NOMO-1 treated with DMSO at 0.1 percent for 48 hours (cell line): ENCODE results near the gene SETX.

Experiments
- DNase-seq: peaks from one replicate; lab custom pipeline; 2025; ENCODE audit not compliant: unreplicated experiment; lab: John Stamatoyannopoulos, UW

SETX gene

DNA sequence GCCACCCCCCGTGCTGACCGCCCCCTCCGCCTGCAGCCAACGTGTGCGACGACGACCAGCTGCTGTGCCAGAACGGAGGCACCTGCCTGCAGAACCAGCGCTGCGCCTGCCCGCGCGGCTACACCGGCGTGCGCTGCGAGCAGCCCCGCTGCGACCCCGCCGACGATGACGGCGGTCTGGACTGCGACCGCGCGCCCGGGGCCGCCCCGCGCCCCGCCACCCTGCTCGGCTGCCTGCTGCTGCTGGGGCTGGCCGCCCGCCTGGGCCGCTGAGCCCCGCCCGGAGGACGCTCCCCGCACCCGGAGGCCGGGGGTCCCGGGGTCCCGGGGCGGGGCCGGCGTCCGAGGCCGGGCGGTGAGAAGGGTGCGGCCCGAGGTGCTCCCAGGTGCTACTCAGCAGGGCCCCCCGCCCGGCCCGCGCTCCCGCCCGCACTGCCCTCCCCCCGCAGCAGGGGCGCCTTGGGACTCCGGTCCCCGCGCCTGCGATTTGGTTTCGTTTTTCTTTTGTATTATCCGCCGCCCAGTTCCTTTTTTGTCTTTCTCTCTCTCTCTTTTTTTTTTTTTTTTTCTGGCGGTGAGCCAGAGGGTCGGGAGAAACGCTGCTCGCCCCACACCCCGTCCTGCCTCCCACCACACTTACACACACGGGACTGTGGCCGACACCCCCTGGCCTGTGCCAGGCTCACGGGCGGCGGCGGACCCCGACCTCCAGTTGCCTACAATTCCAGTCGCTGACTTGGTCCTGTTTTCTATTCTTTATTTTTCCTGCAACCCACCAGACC lies 112.8 kb downstream of the SETX start:
- DNase-seq = peak; percentile 43

DNA sequence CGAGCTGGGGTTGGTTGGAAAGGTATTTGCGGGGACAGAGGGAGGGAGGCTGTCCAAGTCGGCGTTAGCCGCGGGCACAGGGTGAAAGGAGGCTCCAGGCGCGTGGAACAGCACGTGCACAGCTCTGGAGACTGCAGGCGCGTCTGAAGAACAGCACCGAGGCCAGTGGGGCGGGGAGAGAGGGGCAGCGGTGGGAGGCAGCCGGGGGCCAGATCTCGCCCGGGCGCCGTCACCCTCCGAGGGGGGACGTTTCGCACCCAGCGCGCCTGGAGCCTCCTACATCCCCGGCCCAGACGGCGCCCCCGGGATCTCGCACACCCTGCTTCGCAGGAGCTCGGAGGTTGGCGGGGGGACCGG lies 113.3 kb downstream of the SETX start:
- DNase-seq = no peak

DNA sequence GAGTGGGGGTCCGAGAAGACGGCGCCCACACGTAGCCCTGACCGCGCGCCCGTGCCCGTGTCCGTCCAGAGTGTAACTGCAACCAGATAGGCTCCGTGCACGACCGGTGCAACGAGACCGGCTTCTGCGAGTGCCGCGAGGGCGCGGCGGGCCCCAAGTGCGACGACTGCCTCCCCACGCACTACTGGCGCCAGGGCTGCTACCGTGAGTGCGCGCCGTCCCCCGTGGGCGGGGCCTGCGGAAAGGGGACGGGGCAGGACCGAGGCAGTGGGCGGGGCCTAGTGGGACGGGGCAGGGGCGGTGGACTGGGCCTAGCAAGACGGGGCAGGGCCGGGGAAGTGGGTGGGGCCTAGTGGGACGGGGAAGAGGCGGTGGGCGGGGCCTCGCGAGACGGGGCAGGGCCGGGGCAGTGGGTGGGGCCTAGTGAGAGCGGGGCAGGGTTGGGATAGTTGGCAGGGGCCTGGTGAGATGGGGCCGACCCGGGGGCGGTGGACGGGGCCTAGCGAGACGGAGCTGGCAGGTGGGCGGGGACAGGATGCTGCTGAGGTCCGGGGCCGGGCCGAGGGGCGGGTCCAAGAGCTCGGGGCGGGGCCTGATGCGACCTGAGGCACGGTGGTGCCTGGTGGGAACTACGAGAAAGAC lies 113.8 kb downstream of the SETX start:
- peak; percentile 97 for DNase-seq

DNA sequence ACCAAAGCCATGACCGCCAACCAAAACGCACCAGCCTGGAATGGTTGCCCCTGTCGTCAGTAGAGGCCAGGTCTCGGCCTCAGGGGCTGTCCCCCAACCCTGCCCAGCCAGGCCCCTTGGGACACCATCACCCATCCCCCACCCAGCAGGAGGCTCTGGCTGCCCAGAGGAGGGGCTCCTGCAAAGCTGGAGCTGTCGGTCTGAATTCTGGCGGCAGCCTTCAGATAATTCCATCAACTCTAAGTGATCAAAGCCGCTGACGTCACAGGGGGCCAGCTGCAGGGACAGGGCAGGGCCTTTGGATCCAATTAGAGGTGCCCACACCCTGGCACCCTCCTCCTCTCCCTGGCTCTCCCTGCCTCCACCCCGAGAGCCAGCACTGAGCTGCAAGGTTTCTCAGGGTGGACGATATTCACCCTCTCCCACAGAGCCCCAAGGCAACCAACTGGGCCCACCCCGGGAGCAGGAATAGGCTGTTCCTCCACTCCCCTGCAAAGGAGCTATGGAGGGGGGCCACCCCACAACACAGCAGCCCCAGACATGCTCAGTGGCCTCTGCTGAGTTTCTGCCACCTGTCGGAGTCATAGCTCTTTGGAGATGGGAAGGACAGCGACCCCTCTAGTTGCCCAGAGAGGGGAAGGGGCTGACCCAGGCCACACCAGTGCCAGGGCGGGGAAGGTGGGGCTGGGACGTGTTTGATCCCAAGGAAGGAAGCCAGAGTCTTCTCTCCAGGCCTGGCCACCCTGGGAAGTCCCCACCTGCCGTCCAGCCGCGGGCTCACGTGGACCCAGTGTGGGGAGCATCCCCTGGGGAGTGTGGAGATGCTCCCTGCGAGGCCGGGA lies 114.6 kb downstream of the SETX start:
- no peak for DNase-seq

DNA sequence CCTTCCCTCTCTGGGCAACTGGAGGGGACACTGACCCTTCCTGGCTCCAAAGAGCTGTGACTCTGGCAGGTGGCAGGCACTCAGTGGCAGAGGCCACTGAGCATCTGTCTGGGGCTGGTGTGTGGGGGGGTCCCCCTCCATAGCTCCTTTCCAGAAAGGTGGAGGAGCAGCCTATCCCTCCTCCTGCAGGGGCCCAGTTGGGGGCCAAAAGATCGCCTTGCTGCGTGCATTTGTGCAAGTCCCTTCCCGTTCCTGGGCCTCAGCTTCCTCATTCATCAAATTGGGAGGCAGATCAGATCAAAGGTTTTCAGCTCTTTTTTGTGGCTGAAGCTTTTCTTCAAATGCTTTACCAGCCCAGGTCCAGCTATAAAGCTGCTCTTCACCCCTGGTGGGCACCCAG lies 115.3 kb downstream of the SETX start:
- peak; percentile 44 for DNase-seq

DNA sequence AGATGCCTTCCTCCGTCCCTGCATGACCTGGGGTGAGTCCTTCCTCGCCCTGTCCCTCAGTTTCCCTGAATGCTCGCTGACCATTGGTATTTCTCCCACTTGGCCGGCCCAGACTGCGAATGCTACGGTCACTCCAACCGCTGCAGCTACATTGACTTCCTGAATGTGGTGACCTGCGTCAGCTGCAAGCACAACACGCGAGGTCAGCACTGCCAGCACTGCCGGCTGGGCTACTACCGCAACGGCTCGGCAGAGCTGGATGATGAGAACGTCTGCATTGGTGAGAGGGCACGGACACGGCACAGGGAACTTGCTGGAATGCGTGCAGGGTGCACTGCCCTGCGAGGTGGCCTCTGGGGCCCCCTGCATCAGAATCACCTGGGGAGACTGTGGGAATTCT lies 115.8 kb downstream of the SETX start:
- peak; percentile 14 for DNase-seq

DNA sequence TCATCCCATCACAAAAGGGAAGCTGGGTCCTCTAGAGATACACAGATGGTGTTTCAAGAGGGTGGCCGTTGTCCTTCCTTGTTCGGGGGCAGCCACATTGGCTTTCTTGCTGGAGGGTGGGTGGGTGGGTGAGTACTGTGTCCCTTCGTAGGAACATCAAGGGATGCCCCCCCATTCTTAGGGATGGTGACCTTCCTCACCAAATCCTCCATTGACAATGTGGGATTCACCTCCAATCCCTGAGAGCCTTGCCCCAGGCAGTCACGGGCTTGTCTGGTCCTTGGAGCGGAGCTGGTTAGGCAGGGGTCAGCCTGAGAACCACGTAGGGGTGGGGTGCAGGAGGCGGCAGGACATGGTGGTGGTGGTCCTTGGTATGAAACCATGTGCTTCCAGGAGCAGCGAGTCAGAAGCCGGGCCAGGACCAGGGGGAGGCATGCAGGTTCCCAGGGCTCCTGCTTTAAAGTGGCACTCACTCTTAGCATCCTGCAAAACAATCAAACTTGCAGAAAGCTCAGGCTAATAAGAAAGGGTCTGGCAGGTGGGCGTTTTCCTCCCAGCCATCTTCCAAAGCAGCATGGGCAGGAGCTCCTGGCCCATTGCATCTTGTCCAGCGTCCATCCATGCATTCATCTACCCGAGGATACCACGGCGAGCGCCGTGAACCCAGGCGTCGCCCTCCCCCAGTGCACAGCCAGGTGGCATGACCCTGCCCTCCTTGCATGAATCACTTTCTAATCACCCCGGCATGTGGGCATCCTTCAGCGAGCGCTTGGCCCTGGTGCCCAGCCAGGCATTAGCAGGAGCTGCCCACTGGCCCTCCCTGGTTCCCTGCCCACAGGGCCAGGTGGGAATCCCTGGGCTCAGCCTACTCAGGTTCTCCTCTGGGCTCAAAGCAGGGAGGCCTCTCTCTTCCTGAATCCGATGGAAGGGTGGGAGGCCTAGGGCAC lies 116.5 kb downstream of the SETX start:
- DNase-seq = no peak

DNA sequence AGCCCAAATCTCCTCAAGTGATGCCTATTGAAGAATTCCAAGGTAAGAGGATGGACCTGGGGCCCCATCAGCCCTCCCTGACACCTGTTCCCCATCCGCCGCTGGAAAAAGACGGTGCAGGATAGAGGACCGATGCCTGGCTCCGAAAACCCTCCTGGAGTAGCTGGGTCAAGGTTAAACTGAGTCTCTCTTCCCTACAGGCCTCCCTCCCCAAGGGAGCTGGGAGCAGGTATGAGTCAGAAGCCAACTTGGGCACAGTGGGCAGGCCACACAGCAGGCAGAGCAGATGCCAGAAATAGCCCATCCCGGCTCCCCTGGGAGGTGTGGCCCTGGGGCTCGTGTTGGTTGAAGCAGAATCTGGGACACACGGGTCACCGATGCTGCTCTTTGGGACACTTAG lies 117.3 kb downstream of the SETX start:
- DNase-seq = no peak

DNA sequence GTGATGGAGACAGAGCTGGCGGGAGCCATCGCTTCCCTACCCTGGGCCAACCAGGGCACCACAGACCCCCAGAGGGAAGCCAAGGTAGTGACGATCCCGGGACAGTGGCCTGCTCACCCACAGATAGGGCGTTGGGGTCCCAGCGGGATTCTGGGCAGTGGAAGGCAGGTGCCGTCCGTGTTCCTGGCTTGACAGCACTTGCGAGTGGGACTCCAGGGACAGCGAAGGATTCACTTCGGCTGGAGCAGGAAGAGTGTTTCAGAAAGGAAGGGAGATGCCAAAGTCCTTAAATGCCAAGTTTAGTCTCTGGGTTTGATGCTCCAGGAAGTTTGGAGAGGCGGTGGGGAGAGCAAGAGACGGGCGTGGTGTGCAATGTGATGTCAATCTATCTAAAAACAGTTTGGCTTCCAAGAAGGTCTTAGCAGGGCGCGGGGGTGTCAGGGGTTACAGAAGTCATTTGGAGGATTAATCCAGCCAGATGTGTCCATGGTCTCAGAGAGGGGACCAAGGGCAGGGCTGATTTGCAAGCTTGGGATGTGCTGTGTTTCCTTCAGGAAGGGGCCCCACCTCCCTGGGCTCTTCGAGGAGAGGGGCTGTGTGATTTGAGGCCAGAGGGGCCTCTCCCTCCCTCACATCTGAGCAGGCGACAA lies 118.0 kb downstream of the SETX start:
- no peak for DNase-seq

DNA sequence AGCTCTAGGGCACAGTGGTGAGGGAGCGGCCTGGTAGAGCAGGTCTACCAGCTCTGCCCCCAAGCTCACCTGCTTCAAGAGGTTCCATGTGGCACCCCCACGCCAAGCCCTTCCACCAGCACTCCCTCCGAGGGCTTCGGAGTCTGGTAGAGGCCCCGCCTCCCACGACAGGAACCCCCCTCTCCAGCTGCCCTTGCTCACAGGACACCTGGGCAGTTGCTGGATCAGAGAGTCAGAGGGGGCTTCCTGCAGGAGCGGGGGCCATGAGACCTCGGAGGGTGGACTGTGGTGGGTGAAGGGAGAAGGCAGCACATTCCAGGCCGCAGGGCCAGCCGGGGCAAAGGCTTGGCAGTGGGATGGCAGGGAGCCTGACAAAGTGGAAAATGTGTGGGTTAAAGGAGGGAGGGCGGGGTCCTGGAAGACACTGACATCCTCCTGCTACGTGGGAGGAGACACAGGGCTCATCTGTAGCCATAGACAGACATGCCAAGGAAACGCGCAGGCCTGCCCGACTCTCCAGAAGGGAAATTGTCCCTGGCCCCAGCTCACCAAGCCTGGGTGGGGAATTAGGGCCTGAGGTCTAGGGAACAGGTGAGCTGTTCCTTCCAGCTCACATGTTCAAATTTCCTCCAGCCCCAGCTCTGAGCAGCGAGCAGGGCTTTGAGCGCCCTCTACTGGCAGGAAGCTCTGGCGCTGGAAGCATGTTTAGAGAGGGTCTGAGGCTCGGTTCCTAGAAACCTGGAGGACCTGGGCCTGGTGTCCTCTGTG lies 118.7 kb downstream of the SETX start:
- peak; percentile 41 for DNase-seq

DNA sequence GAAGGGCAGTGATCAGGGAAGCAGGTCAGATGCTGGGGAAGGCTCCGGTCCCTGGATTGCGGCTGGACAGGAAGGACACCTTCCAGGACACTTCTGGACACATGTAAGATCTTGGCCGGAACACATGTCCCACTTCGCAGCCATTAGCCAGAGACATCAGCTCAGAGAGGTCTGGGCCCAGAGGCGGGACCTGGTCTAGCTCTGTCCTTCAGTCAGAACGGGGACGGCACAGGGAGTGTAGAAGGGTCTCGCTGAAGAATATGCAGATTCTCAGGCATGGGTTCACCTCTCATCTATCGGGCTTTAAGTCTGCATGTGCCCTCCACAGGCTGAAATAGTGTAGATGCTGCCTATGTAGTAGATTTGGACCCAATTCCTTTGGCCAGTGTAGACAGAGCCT lies 119.7 kb downstream of the SETX start:
- no peak for DNase-seq

DNA sequence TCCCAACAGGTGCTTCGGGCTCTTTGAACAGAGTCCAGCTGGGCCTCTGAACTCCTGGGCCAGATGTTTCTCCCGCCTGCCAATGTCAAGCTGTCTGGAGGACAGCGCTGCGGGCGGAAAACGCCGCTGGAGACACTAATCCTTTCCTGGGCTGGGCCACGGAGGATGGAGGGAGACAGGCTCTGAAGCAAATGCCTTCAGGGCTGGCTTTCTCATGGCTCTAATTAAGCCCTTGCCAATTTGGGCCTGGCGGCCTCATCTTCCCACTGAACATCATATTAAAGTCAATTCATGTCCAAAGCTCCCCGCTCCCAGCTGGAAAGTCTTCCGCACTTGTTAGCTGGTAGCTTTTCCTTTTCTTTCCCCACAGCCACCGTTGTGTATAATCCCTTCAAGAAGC lies 120.3 kb downstream of the SETX start:
- no peak for DNase-seq

DNA sequence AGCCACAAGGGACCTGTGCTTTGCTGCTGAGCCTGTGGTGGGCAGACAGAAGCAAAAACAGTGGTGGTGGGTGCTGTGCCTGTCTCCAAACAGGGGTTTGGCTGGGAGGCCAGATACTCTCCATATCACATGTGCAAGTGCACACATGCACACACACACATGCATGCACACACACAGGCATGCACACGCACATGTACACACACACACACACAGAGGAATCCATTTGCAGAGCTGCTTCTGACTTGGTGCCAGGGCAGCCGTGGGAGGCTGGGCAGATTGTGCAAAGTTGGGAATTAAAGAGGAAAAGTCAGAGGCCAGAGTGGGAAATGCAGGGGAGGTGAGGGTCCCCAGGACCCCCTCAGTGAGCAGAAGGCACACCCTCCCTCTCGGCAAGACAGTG lies 121.6 kb downstream of the SETX start:
- DNase-seq = no peak

DNA sequence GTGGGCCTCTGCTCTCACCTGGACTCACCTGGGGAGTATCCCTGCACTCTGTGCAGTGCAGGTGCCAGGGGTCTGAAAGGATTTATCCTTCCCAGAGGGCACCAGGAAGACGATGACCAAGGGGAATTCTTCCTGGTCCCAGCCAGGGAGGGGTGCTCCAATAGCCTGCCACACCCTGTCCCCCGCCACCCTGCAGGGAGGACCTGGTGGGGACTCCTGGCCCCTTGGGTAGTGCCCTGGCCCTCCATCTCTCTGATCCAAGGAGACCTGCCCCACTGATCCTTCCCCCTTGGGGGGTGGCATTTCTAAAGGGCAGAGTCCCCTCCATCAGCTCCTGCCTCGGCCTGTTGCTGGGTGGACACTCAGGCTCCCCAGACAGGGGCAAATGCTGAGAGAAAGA lies 122.3 kb downstream of the SETX start:
- no peak for DNase-seq

DNA sequence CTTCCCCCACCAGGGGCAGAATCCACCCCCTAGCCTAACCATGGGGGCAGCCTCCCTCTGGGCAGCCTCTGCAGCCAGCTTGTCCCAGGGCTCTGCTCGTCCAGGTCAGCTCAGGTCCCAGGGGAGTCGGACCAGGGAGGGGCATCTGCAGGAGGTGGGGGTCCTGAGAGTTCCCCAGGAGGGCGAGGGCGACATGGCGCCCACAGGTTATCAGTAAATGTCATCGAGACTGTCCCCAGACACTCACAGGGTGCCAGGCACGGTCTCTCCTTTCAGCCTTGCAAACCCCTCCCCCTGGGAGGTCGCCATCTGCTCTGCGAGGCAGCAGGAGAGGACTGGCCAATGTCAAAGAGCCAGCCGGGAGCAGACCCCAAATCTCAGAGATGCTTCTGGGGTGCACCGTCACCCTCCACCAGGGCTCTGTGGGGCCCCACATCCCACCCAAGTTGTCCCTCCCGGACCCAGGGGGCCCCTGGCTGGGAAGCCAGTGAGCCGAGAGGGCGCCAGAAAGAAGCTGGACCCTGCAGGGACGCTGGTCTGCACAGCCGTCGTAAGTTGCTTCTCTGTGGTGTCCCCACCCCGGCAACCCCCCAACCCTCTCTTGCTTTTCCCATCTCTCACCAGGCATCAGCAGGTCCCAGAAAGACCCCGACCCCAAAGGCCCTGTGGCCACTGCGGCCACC lies 123.6 kb downstream of the SETX start:
- no peak for DNase-seq

DNA sequence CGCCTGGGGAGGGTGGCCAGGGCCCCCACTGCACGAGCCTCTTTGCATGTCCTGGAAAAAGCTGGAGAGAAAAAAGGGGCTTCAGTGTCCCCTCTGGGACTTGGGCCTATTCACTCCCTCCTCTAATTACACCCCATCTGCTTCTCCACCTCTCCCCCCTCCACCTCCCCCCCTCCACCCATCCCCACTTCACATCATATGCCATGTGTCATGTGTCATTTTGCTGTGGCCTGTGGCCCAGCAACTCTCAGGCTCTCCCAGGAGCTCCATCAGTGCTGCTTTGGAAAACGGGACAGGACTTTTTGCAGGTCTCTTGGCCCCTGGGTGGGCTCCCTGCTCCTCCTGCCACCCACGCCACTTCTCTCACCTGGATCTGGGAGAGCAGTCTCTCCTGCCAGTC lies 124.2 kb downstream of the SETX start:
- DNase-seq = no peak

DNA sequence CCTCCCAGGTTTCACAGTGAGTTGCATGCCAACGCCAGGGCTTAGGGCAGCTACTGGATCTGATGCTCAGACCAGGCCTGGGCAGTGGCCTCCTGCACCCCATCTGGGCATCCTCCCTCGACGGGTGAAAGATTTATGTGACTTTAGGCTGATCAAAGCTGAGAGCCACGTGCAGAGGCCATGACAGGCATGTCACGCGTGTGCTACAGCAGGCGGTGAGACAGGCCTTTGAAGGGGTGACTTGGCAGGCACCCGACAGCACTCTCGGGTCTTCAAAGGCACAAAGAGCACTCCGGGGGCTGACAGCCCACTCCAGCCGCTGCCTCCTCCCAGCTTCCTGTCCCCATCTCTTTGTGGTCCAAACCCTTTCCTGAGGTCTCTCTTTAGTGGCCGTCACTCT lies 126.7 kb downstream of the SETX start:
- no peak for DNase-seq

DNA sequence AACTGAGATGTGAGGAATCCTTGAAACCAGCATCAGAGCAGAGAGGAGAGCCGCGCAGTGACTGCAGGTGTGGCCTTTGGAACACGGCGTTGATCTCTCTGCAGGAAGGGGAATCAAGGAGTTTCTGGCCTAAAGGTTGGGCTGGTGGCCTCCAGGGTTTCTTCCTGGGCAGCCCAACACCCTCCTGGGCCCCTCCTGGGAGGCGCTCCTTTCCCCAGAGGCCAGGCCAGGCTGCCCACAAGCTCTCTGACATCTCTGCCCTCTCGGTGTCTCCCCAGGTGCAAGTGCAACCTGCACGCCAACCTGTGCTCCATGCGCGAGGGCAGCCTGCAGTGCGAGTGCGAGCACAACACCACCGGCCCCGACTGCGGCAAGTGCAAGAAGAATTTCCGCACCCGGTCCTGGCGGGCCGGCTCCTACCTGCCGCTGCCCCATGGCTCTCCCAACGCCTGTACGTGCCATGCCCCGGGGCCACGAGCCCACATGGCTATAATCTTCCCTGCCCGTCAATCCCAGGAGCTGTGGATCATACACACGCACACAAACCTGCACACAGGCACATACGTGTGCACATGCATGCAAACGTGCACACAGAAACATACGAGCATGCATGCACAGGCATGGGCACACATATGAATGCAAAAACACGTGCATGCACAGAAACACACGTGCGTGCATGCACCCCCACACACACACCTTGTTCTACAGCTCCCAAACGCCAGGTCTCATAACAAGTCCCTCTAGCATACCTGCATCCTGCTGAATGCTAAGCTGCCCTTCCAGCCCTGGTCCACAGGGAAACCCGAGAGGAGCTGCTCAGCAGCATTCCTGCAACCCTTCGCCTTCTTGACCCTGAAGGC lies 128.0 kb downstream of the SETX start:
- DNase-seq = no peak
